ENCODE results near the gene ANAPC4.

ANAPC4 gene

GRCh38 chr4:25421816-25422525, 44.9 kb downstream of the ANAPC4 start:
- Histone ChIP-seq H3K23ac (ENCODE audit: low read length) (no peak overlapping the region), H2BK5ac (ENCODE audit: low read depth, low read length, poor library complexity) (no peak overlapping the region), H3K79me2 (ENCODE audit: control insufficient read depth, insufficient read depth, low read length, poor library complexity) (no peaks in the 10 kb centered on the region)

GRCh38 chr4:25423548-25423947, 46.5 kb downstream of the ANAPC4 start:
- no peak overlapping the region for H2AFZ ChIP-seq (ENCODE audit: insufficient read depth, low read length, poor library complexity)
- H2BK12ac ChIP-seq (ENCODE audit: low read length), result no peak overlapping the region
- no peak overlapping the region for H2BK5ac ChIP-seq (ENCODE audit: low read depth, low read length, poor library complexity)
- no peak for DNase-seq
- H3K9me3 ChIP-seq (ENCODE audit: insufficient read depth, low read depth, low read length), result no peaks in the 10 kb centered on the region
- H2AK5ac ChIP-seq (ENCODE audit: low read length), result no peak overlapping the region
- no peak overlapping the region for H3K23ac ChIP-seq (ENCODE audit: low read length)
- no peaks in the 10 kb centered on the region for H3K27me3 ChIP-seq (ENCODE audit: insufficient read depth, low read length)
- H3K36me3 ChIP-seq (ENCODE audit: control insufficient read depth in 1 of 2, insufficient read depth in 2 of 2, low read length in 2 of 2), result peaks cover 0 to 1% of the 10 kb centered on the region in 2 experiments
- no peak overlapping the region for H2BK120ac ChIP-seq (ENCODE audit: insufficient read depth, low read length, poor library complexity)
- H3K79me1 ChIP-seq (ENCODE audit: low read length), result no peaks in the 10 kb centered on the region
- H3K27ac ChIP-seq (ENCODE audit: low read depth, low read length), result no peak overlapping the region
- no peak overlapping the region for H3K9ac ChIP-seq (ENCODE audit: low read length)
- no peaks in the 10 kb centered on the region for H3K4me1 ChIP-seq (ENCODE audit: control insufficient read depth in 1 of 2, insufficient read depth in 2 of 2, low read length in 2 of 2)
- no peak overlapping the region for H3K4me3 ChIP-seq (ENCODE audit: low read depth, low read length)
- WGBS (ENCODE audit: extremely low coverage, insufficient coverage, insufficient read length), result no CpG with 5 or more reads among the region's 1 CpG
- H3K4ac ChIP-seq (ENCODE audit: low read depth, low read length), result no peak overlapping the region
- no peak overlapping the region for H3K18ac ChIP-seq (ENCODE audit: low read length)
- H4K12ac ChIP-seq (ENCODE audit: low read depth, low read length), result no peak overlapping the region
- no peak overlapping the region for H3K14ac ChIP-seq (ENCODE audit: low read length)
- H3K79me2 ChIP-seq (ENCODE audit: control insufficient read depth, insufficient read depth, low read length, poor library complexity), result no peaks in the 10 kb centered on the region
- no peak overlapping the region for H4K91ac ChIP-seq (ENCODE audit: low read depth, low read length)
- H3K4me2 ChIP-seq (ENCODE audit: low read length), result no peak overlapping the region
- no peak overlapping the region for H4K8ac ChIP-seq (ENCODE audit: low read depth, low read length)

More at GRCh38 chr4:25421816-25422525, 44.9 kb downstream of the ANAPC4 start:
- H2AFZ ChIP-seq (ENCODE audit: insufficient read depth, low read length, poor library complexity), result no peak overlapping the region
- no peak overlapping the region for H2BK120ac ChIP-seq (ENCODE audit: insufficient read depth, low read length, poor library complexity)
- no peak overlapping the region for H4K12ac ChIP-seq (ENCODE audit: low read depth, low read length)
- peaks cover 5 to 7% of the 10 kb centered on the region in 2 experiments for H3K36me3 ChIP-seq (ENCODE audit: control insufficient read depth in 1 of 2, insufficient read depth in 2 of 2, low read length in 2 of 2)
- no peak overlapping the region for H3K4me3 ChIP-seq (ENCODE audit: low read depth, low read length)
- no peaks in the 10 kb centered on the region for H3K79me1 ChIP-seq (ENCODE audit: low read length)
- H2BK12ac ChIP-seq (ENCODE audit: low read length), result no peak overlapping the region
- no CpG with 5 or more reads among the region's 5 CpGs for WGBS (ENCODE audit: extremely low coverage, insufficient coverage, insufficient read length)
- H3K4me1 ChIP-seq (ENCODE audit: control insufficient read depth in 1 of 2, insufficient read depth in 2 of 2, low read length in 2 of 2), result no peaks in the 10 kb centered on the region
- no peak overlapping the region for H3K9ac ChIP-seq (ENCODE audit: low read length)
- no peaks in the 10 kb centered on the region for H3K27me3 ChIP-seq (ENCODE audit: insufficient read depth, low read length)
- no peak overlapping the region for H3K4ac ChIP-seq (ENCODE audit: low read depth, low read length)
- no peak overlapping the region for H3K4me2 ChIP-seq (ENCODE audit: low read length)
- no peak overlapping the region for H4K8ac ChIP-seq (ENCODE audit: low read depth, low read length)
- no peak overlapping the region for H2AK5ac ChIP-seq (ENCODE audit: low read length)
- no peak overlapping the region for H3K27ac ChIP-seq (ENCODE audit: low read depth, low read length)
- H3K9me3 ChIP-seq (ENCODE audit: insufficient read depth, low read depth, low read length), result no peaks in the 10 kb centered on the region
- H3K18ac ChIP-seq (ENCODE audit: low read length), result no peak overlapping the region
- no peak overlapping the region for H4K91ac ChIP-seq (ENCODE audit: low read depth, low read length)
- no peak overlapping the region for H3K14ac ChIP-seq (ENCODE audit: low read length)
- DNase-seq, result no peak

- no peaks in the 10 kb centered on the region for H3K4me1 ChIP-seq (ENCODE audit: control insufficient read depth in 1 of 2, insufficient read depth in 2 of 2, low read length in 2 of 2)
- H2BK5ac ChIP-seq (ENCODE audit: low read depth, low read length, poor library complexity), result no peak overlapping the region
- no peaks in the 10 kb centered on the region for H3K27me3 ChIP-seq (ENCODE audit: insufficient read depth, low read length)
- no peak overlapping the region for H3K9ac ChIP-seq (ENCODE audit: low read length)
- no peak overlapping the region for H2BK12ac ChIP-seq (ENCODE audit: low read length)
- no peak overlapping the region for H3K18ac ChIP-seq (ENCODE audit: low read length)
- H2AFZ ChIP-seq (ENCODE audit: insufficient read depth, low read length, poor library complexity), result no peak overlapping the region
- no peak for DNase-seq
- H2BK120ac ChIP-seq (ENCODE audit: insufficient read depth, low read length, poor library complexity), result no peak overlapping the region
- H3K14ac ChIP-seq (ENCODE audit: low read length), result no peak overlapping the region
- no peak overlapping the region for H3K27ac ChIP-seq (ENCODE audit: low read depth, low read length)
- no peaks in the 10 kb centered on the region for H3K79me1 ChIP-seq (ENCODE audit: low read length)
- no peak overlapping the region for H3K4me3 ChIP-seq (ENCODE audit: low read depth, low read length)
- no peaks in the 10 kb centered on the region for H3K36me3 ChIP-seq (ENCODE audit: control insufficient read depth in 1 of 2, insufficient read depth in 2 of 2, low read length in 2 of 2)
- H3K9me3 ChIP-seq (ENCODE audit: insufficient read depth, low read depth, low read length), result no peaks in the 10 kb centered on the region
- WGBS (ENCODE audit: extremely low coverage, insufficient coverage, insufficient read length), result no CpG with 5 or more reads among the region's 9 CpGs
- no peak overlapping the region for H4K8ac ChIP-seq (ENCODE audit: low read depth, low read length)
- no peak overlapping the region for H3K4ac ChIP-seq (ENCODE audit: low read depth, low read length)
- no peak overlapping the region for H3K23ac ChIP-seq (ENCODE audit: low read length)
- H4K12ac ChIP-seq (ENCODE audit: low read depth, low read length), result no peak overlapping the region
- H4K91ac ChIP-seq (ENCODE audit: low read depth, low read length), result no peak overlapping the region
- H3K4me2 ChIP-seq (ENCODE audit: low read length), result no peak overlapping the region
- no peak overlapping the region for H2AK5ac ChIP-seq (ENCODE audit: low read length)
- H3K79me2 ChIP-seq (ENCODE audit: control insufficient read depth, insufficient read depth, low read length, poor library complexity), result no peaks in the 10 kb centered on the region
These were observed 47.6 kb downstream of the ANAPC4 start for GRCh38 chr4:25424539-25425228.

- H3K9ac ChIP-seq (ENCODE audit: low read length), result no peak overlapping the region
- H3K4me1 ChIP-seq (ENCODE audit: control insufficient read depth in 1 of 2, insufficient read depth in 2 of 2, low read length in 2 of 2), result no peaks in the 10 kb centered on the region
- WGBS (ENCODE audit: extremely low coverage, insufficient coverage, insufficient read length), result no CpG with 5 or more reads among the region's 4 CpGs
- H3K14ac ChIP-seq (ENCODE audit: low read length), result no peak overlapping the region
- H2BK12ac ChIP-seq (ENCODE audit: low read length), result no peak overlapping the region
- no peak overlapping the region for H4K8ac ChIP-seq (ENCODE audit: low read depth, low read length)
- no peak overlapping the region for H3K18ac ChIP-seq (ENCODE audit: low read length)
- DNase-seq, result no peak
- H3K27me3 ChIP-seq (ENCODE audit: insufficient read depth, low read length), result no peaks in the 10 kb centered on the region
- H2AK5ac ChIP-seq (ENCODE audit: low read length), result no peak overlapping the region
- no peak overlapping the region for H3K4me3 ChIP-seq (ENCODE audit: low read depth, low read length)
- H3K27ac ChIP-seq (ENCODE audit: low read depth, low read length), result no peak overlapping the region
- H2BK120ac ChIP-seq (ENCODE audit: insufficient read depth, low read length, poor library complexity), result no peak overlapping the region
- H3K23ac ChIP-seq (ENCODE audit: low read length), result no peak overlapping the region
- no peak overlapping the region for H2AFZ ChIP-seq (ENCODE audit: insufficient read depth, low read length, poor library complexity)
- H3K36me3 ChIP-seq (ENCODE audit: control insufficient read depth in 1 of 2, insufficient read depth in 2 of 2, low read length in 2 of 2), result no peaks in the 10 kb centered on the region
- H2BK5ac ChIP-seq (ENCODE audit: low read depth, low read length, poor library complexity), result no peak overlapping the region
- no peaks in the 10 kb centered on the region for H3K79me1 ChIP-seq (ENCODE audit: low read length)
- H3K79me2 ChIP-seq (ENCODE audit: control insufficient read depth, insufficient read depth, low read length, poor library complexity), result no peaks in the 10 kb centered on the region
- no peak overlapping the region for H4K91ac ChIP-seq (ENCODE audit: low read depth, low read length)
- no peak overlapping the region for H4K12ac ChIP-seq (ENCODE audit: low read depth, low read length)
- no peak overlapping the region for H3K4ac ChIP-seq (ENCODE audit: low read depth, low read length)
- H3K9me3 ChIP-seq (ENCODE audit: insufficient read depth, low read depth, low read length), result no peaks in the 10 kb centered on the region
- no peak overlapping the region for H3K4me2 ChIP-seq (ENCODE audit: low read length)
These were observed 48.3 kb downstream of the ANAPC4 start for GRCh38 chr4:25425361-25425760.
